H9 (cell line): Measurements from ENCODE around the gene SERPING1. TPM values are rescaled to one million over a fixed set of nuclear protein-coding genes. Genes with fewer than 3 reads are reported as not detected.

Experiments used
- DNase-seq: peaks from one replicate; pipeline ENCODE4 v3.0.0-alpha.2; 2017
- H2AFZ ChIP-seq: one replicate; pipeline ENCODE4 v1.6.1; 2013; ENCODE audit warnings: mild to moderate bottlenecking, low read length, control low read depth, moderate library complexity
- H2AK5ac ChIP-seq: 2 replicates; pipeline ENCODE4 v1.6.1; 2013; ENCODE audit warnings: low read length, control low read depth, mixed read lengths; ENCODE audit not compliant: insufficient read length
- H2BK120ac ChIP-seq: one replicate; pipeline ENCODE4 v1.6.1; 2013; ENCODE audit warnings: low read depth, mild to moderate bottlenecking, low read length, control low read depth, inconsistent platforms; ENCODE audit not compliant: poor library complexity, severe bottlenecking
- H2BK12ac ChIP-seq: 2 replicates; pipeline ENCODE4 v1.6.1; 2013; ENCODE audit warnings: low read length, control low read depth, mixed read lengths, low read depth; ENCODE audit not compliant: insufficient read length
- H2BK15ac ChIP-seq: 2 replicates; pipeline ENCODE4 v1.6.1; 2013; ENCODE audit warnings: low read depth, low read length, control low read depth
- H2BK20ac ChIP-seq: one replicate; pipeline ENCODE4 v1.6.1; 2013; ENCODE audit warnings: low read depth, mild to moderate bottlenecking, low read length, control low read depth, inconsistent platforms; ENCODE audit not compliant: poor library complexity, severe bottlenecking
- H2BK5ac ChIP-seq: 2 replicates; pipeline ENCODE4 v1.6.1; 2013; ENCODE audit warnings: low read length, control low read depth, mixed read lengths; ENCODE audit not compliant: insufficient read length
- H3K14ac ChIP-seq: 2 replicates; pipeline ENCODE4 v1.6.1; 2013; ENCODE audit warnings: low read length, control low read depth; ENCODE audit not compliant: insufficient read depth
- H3K18ac ChIP-seq: 2 replicates; pipeline ENCODE4 v1.6.1; 2013; ENCODE audit warnings: low read depth, mild to moderate bottlenecking, mixed read lengths, low read length, control low read depth; ENCODE audit not compliant: insufficient read length
- H3K23ac ChIP-seq: 2 replicates; pipeline ENCODE4 v1.6.1; 2013; ENCODE audit warnings: low read length, control low read depth, mixed read lengths, low read depth; ENCODE audit not compliant: insufficient read length
- H3K23me2 ChIP-seq: 2 replicates; pipeline ENCODE4 v1.6.1; 2013; ENCODE audit warnings: low read depth, mild to moderate bottlenecking, mixed read lengths, low read length, control low read depth; ENCODE audit not compliant: insufficient read length, poor library complexity, severe bottlenecking
- H3K27ac ChIP-seq: 2 replicates; pipeline ENCODE4 v1.5.1; 2013; ENCODE audit warnings: low read length, control low read depth, mixed read lengths, low read depth; ENCODE audit not compliant: insufficient read length
- H3K27me3 ChIP-seq: 2 replicates; pipeline ENCODE4 v1.6.1; 2013; ENCODE audit warnings: low read length, control low read depth, inconsistent platforms; ENCODE audit not compliant: insufficient read depth
- H3K4ac ChIP-seq: 2 replicates; pipeline ENCODE4 v1.6.1; 2013; ENCODE audit warnings: low read depth, mild to moderate bottlenecking, control low read depth, inconsistent platforms, low read length, moderate library complexity
- H3K4me1 ChIP-seq: 2 replicates; pipeline ENCODE4 v1.6.1; 2013; ENCODE audit warnings: low read length, control low read depth, inconsistent platforms; ENCODE audit not compliant: insufficient read depth
- H3K4me2 ChIP-seq: 2 replicates; pipeline ENCODE4 v1.6.1; 2013; ENCODE audit warnings: low read length, control low read depth, mixed read lengths; ENCODE audit not compliant: insufficient read length, insufficient read depth
- H3K56ac ChIP-seq: 2 replicates; pipeline ENCODE4 v1.6.1; 2013; ENCODE audit warnings: low read depth, mild to moderate bottlenecking, mixed read lengths, low read length, control low read depth; ENCODE audit not compliant: insufficient read length
- H3K79me1 ChIP-seq: 2 replicates; pipeline ENCODE4 v1.6.1; 2013; ENCODE audit warnings: low read depth, mild to moderate bottlenecking, moderate library complexity, low read length, control low read depth, inconsistent platforms; ENCODE audit not compliant: insufficient read depth, poor library complexity, severe bottlenecking
- H3K79me2 ChIP-seq: 2 replicates; pipeline ENCODE4 v1.6.1; 2013; ENCODE audit warnings: low read length, control low read depth, inconsistent platforms; ENCODE audit not compliant: insufficient read depth
- H3K9ac ChIP-seq: 2 replicates; pipeline ENCODE4 v1.6.1; 2013; ENCODE audit warnings: low read length, control low read depth, mixed read lengths; ENCODE audit not compliant: insufficient read length; ENCODE audit errors: extremely low read depth
- H3K9me3 ChIP-seq: one replicate; pipeline ENCODE4 v1.6.1; 2013; ENCODE audit warnings: low read depth, low read length, inconsistent platforms; ENCODE audit not compliant: control insufficient read depth
- H3T11ph ChIP-seq: one replicate; pipeline ENCODE4 v1.6.1; 2013; ENCODE audit warnings: mild to moderate bottlenecking, low read length, control low read depth, inconsistent platforms
- H4K20me1 ChIP-seq: one replicate; pipeline ENCODE4 v1.6.1; 2013; ENCODE audit not compliant: control insufficient read depth, insufficient read length, insufficient read depth
- H4K5ac ChIP-seq: 2 replicates; pipeline ENCODE4 v1.6.1; 2013; ENCODE audit warnings: low read depth, mild to moderate bottlenecking, mixed read lengths, low read length, control low read depth; ENCODE audit not compliant: insufficient read length
- H4K8ac ChIP-seq: replicated peaks from 2 replicates; pipeline ENCODE4 v1.6.1; 2013; ENCODE audit warnings: low read length, control low read depth, mixed read lengths, low read depth; ENCODE audit not compliant: insufficient read length
- H4K91ac ChIP-seq: 2 replicates; pipeline ENCODE4 v1.6.1; 2013; ENCODE audit warnings: low read depth, mild to moderate bottlenecking, moderate library complexity, mixed read lengths, low read length, control low read depth; ENCODE audit not compliant: insufficient read length
- H3K27ac Mint-ChIP-seq, 3 experiments: 2 replicates in 2 of 3; 3 replicates in 1 of 3; pipeline ENCODE4 v1.8.0; 2020 to 2021; ENCODE audit warnings: mixed read lengths in 3 of 3, mild to moderate bottlenecking in 1 of 3, moderate library complexity in 1 of 3
- H3K27me3 Mint-ChIP-seq: 2 replicates; pipeline ENCODE4 v1.8.0; 2021; ENCODE audit warnings: low read depth, mild to moderate bottlenecking, moderate library complexity, mixed read lengths
- H3K36me3 Mint-ChIP-seq, 3 experiments: 2 replicates in 2 of 3; 3 replicates in 1 of 3; pipeline ENCODE4 v1.8.0; 2020 to 2021; ENCODE audit warnings: low read depth in 3 of 3, mixed read lengths in 3 of 3; ENCODE audit not compliant: insufficient read depth in 1 of 3
- H3K4me1 Mint-ChIP-seq, 2 experiments: 2 replicates each; pipeline ENCODE4 v1.8.0; 2020; ENCODE audit warnings: mixed read lengths in 2 of 2
- H3K4me3 Mint-ChIP-seq, 2 experiments: 2 replicates in 1 of 2; 3 replicates in 1 of 2; pipeline ENCODE4 v1.8.0; 2020 to 2021; ENCODE audit warnings: mild to moderate bottlenecking in 2 of 2, mixed read lengths in 2 of 2, moderate library complexity in 1 of 2
- H3K9me3 Mint-ChIP-seq, 2 experiments: 2 replicates in 1 of 2; 3 replicates in 1 of 2; pipeline ENCODE4 v1.8.0; 2020; ENCODE audit warnings: mild to moderate bottlenecking in 2 of 2, mixed read lengths in 2 of 2, moderate library complexity in 1 of 2
- CTCF ChIP-seq: fragments of 200-600 bp; sonication (generic); conservative IDR thresholded peaks from 3 replicates; pipeline ENCODE4 v1.8.0; 2021; ENCODE audit warnings: antibody characterized with exemption, mild to moderate bottlenecking
- WGBS: extraction: QIAGEN DNeasy Blood & Tissue Kit; methylation state at CpG from one replicate; pipeline ENCODE4 v1.1.7; 2013; ENCODE audit warnings: missing lambda C conversion rate, low lambda C conversion rate, mixed read lengths; ENCODE audit not compliant: insufficient read length; ENCODE audit errors: extremely low coverage; 5-methylcytosine and 5-hydroxymethylcytosine counted together
- total RNA-seq: library from RNA; stranded (reverse); gene quantifications from 2 replicates; pipeline ENCODE4 v1.2.1, GENCODE V29; 2021

SERPING1 gene
- total RNA-seq, 1 experiment from 2014 or later, result 35.2 TPM

GRCh38 chr11:57619331-57619730, 21.8 kb downstream of the SERPING1 start:
- Histone ChIP-seq H2BK12ac (no peak overlapping the region), H4K8ac (no peak overlapping the region), H3K79me1 (no peaks in the 10 kb centered on the region), H3K79me2 (no peaks in the 10 kb centered on the region), H3K4me1 (no peaks in the 10 kb centered on the region), H3K9me3 (no peaks in the 10 kb centered on the region), H3K27ac (no peak overlapping the region), H3K9ac (no peak overlapping the region), H3T11ph (no peak overlapping the region), H2AK5ac (no peak overlapping the region), H2BK120ac (no peak overlapping the region), H2BK20ac (no peak overlapping the region), H4K91ac (no peak overlapping the region), H3K4me2 (no peak overlapping the region), H3K23me2 (no peaks in the 10 kb centered on the region), H4K20me1 (no peaks in the 10 kb centered on the region), H2BK5ac (no peak overlapping the region), H3K56ac (no peak overlapping the region), H3K18ac (no peak overlapping the region), H2BK15ac (no peak overlapping the region), H3K14ac (no peak overlapping the region), H3K23ac (no peak overlapping the region), H4K5ac (no peak overlapping the region), H3K27me3 (no peaks in the 10 kb centered on the region), H3K4ac (no peak overlapping the region), H2AFZ (no peak overlapping the region)
- H3K27me3 Mint-ChIP-seq, result no peaks in the 10 kb centered on the region; the same call in 1 of the 2 replicates
- H3K9me3 Mint-ChIP-seq, result peaks cover 11 to 18% of the 10 kb centered on the region in 2 experiments
- H3K4me1 Mint-ChIP-seq, result peaks cover under 1% of the 10 kb centered on the region in 2 experiments; a peak in 1 of 4 replicates
- no peak overlapping the region for H3K4me3 Mint-ChIP-seq
- no peak for DNase-seq
- no peak overlapping the region for H3K27ac Mint-ChIP-seq
- TF ChIP-seq CTCF, result peak; percentile 55
- no CpG with 5 or more reads among the region's 2 CpGs for WGBS
- H3K36me3 Mint-ChIP-seq, result peaks cover 4 to 15% (median 9%) of the 10 kb centered on the region in 3 experiments; a peak in 6 of 7 replicates
